Left forelimb (tissue), 1 donor: ENCODE results near the gene RBP3.

Experiments used
- DNase-seq: peaks from one replicate; pipeline ENCODE4 v3.0.0-alpha.2; 2018; ENCODE audit warnings: low spot score

Gene RBP3

DNA sequence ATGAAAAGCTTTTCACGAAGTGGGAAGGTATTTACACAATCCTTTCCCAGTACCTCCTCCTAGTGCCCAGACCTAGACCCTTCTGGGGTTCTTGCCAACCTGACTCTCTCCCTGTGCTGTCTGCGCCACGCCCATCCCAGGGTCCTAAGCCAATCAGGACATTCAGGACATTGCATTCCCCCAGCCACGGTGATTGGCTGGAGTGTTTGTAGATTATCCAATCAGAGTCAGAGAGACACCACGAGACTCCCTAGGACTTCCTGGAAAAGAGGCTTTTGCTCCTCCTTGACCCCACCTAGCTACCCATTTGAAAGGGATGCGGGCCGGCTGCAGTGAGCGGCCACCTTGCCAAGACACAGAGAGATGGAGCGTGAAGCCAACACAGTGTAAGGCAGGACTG lies 29.5 kb upstream of the RBP3 start:
- DNase-seq, result peak; percentile 42

DNA sequence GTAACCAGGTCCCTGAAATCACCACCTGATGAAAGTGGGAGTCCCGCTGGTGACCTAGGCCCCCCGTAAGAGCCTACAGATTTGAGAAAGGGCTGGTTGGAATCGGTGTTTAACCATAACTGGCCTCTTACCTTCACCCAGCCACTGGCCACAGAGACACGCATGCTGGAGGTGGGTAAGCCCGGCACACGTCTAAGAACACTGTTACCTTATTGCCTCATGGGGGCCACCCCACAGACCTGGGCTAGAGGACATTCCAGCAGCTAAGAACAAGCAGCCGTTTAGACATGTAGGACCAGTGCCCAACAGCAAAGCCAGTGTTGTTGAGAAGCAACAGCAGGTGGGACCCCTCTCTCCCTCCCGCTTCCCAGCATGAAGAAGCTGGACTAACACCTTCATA lies 28.4 kb upstream of the RBP3 start:
- peak; percentile 58 for DNase-seq

DNA sequence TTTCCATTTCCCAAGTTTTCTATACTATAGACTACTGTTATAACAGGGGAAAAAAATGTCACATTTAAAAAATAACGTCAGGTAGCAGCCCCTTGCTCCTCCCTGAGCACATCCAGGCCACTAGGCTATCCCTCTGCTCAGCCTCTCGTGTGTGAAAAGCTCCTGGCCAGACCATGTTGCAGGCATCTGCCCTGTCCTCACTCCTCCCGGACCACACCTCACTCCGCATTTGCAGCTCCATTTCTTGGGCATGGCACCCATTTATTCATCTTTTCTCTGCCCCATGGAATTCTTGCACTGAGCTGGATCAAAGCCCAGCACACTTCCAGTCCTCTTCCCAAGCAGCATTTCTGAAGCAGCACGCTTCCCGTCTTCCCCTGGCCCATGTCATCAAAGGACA lies 27.4 kb upstream of the RBP3 start:
- DNase-seq, result no peak

DNA sequence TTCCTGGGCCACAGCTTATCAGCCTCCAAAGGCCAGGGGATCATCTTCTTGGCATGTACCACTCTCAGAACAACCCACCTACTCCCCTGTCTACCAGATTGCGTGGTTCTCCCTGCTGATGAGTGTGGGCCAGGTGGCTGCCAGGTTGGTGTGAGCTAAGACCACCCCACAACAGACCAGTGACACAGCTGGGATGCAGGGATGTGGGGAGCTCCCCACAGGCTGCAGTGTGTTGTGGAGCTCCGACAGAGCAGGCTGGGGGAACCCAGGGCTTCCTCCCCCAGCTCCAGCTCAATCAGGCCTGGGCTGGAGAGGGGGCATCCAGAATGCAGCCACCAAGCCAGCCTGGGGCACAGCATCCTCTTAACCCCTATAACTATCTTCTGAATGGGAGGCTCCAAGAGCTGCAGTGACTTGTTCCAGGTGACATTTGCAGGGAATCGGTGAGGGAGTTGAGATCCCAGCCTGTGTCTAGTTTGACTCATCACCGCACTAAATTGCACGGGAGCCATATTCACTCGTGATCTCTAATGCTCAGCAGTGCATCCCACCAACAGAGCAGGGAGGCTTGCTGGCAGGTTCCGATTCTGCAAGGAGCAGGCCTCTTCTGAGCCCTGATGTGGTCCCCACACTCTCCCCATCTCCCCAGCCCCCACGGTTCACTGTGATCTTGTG lies 26.5 kb upstream of the RBP3 start:
- peak; percentile 42 for DNase-seq

DNA sequence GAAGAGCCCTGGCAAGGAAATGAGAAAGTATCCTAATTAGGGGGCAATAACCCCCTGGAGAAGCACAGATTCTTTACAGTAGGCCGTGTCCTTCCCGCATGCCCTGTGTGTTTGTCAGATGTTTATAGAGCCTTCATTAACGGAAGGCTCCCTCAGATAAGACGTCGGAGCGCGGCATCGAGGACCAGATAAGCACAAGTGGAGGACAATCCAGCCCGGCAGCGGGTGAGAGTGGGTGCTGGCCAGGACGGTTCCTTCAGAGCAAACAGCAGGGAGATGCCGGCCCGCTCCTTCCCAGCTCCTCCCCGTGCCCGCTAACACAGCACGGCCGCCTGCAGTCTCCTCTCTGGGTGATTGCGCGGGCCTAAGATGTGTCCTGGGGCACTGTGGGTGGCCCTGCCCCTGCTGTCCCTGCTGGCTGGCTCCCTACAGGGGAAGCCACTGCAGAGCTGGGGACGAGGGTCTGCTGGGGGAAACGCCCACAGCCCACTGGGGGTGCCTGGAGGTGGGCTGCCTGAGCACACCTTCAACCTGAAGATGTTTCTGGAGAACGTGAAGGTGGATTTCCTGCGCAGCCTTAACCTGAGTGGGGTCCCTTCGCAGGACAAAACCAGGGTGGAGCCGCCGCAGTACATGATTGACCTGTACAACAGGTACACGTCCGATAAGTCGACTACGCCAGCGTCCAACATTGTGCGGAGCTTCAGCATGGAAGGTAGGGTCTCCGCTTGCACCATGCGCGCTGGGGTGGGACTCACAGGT lies 25.7 kb upstream of the RBP3 start, which contains the start of gene GDF2:
TSS of gene GDF2 (plus strand) at position 155 of the 762 bp plus-strand sequence. CDS start at position 370, 215 bp downstream.
- DNase-seq, result peak; percentile 58

DNA sequence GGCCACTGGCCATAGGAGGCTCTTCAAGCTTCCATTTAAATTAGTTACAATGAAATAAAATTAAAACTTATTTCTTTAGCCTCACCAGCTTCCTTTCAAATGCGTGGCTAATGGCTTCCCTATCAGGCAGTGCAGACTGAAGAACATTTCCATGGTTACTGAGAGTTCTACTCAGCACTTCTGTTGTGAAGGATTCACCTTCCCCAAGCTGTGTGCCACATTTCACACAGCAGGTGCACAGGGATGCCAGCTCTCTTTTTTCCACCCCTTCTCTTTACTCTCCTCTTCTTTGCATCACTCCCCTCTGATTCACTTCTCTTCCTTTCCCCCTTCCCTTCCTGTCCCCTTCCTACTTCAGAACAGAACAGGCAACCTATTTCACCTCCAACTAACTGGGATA lies 25.1 kb upstream of the RBP3 start:
- no peak for DNase-seq

DNA sequence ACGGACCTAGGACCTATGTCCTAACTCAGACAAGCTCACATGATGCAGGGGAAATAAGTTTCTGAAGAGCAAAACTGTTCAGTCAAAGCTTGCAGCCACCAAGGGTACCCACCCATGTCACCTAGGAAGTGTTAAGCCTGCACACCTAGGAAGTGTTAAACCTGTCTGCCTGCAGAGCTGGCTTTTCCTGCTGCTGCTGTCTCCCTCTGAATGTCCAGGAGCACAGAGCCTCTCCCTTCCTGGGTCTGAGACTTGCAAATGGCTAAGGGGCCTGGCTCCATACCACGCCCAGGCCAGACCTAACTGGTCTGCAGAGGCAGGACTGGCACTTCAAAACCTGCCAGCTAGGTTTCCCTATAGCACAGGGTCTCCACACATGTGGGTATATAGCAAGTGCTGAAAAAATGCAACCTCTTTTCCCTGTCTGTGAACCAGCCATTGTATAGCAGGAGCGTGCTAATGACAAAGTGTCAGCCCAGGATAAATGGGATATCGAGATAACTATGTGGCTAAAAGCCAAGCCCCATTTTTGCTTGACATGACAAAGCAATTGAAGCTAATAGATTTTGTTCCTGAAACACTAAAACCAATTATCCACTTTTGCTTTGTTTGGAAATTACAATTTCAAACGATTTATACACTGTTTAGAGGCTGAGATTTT lies 24.4 kb upstream of the RBP3 start:
- DNase-seq, result peak; percentile 40

DNA sequence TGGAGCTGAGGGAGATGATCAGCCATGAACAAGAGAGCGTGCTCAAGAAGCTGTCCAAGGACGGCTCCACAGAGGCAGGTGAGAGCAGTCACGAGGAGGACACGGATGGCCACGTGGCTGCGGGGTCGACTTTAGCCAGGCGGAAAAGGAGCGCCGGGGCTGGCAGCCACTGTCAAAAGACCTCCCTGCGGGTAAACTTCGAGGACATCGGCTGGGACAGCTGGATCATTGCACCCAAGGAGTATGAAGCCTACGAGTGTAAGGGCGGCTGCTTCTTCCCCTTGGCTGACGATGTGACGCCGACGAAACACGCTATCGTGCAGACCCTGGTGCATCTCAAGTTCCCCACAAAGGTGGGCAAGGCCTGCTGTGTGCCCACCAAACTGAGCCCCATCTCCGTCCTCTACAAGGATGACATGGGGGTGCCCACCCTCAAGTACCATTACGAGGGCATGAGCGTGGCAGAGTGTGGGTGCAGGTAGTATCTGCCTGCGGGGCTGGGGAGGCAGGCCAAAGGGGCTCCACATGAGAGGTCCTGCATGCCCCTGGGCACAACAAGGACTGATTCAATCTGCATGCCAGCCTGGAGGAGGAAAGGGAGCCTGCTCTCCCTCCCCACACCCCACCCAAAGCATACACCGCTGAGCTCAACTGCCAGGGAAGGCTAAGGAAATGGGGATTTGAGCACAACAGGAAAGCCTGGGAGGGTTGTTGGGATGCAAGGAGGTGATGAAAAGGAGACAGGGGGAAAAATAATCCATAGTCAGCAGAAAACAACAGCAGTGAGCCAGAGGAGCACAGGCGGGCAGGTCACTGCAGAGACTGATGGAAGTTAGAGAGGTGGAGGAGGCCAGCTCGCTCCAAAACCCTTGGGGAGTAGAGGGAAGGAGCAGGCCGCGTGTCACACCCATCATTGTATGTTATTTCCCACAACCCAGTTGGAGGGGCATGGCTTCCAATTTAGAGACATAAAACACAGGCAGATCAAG lies 22.6 kb upstream of the RBP3 start:
- peak; percentile 60 for DNase-seq

DNA sequence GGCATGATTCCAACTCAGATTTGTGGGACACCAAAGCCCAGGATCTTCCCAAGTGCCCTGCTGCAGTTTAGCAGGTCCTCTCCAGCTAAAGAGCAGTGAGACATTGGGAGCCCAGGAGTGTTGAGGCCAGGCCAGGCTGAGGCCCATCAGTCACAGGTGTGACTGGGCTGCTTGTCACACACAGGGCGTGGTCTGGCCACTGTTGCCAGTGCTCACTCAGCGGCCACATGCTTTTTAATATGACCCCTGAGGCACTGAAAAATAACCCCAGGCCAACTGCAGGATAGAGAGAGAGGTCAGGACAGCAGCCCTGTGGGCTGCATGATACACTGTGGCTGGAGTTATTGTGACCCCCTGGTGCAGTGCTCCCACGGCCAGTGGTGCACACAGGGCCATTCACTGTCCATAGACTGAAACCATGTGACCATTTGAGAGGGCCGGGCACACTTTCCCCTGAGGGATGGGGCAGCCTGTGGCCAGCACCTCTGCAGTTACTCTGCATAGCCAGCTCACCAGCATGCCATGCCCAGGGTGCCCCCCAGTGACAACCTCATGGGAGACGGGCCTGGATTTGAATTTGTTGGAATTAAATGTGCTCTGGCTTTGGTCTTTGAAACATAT lies 21.7 kb upstream of the RBP3 start:
- peak; percentile 42 for DNase-seq

DNA sequence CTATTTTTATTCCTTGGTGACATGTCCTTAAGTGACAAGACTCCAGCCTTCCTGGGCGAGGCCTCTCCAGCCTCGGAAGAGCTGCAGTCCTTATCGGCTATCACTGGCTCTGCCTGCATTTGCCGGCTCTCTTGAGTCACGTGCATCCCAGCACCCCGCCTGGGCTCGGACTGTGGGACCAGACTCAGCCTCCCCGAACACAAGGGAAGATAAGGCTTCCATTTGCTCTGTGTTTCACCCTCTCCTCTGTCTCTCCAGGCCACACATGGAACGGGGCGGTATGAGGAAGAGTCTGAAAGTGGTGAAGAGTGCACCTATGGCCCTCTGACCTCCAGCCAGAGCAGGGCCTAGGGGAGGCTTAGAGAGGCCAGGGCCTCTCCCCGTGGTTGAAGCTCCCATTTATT lies 21.2 kb upstream of the RBP3 start:
- DNase-seq, result peak; percentile 41

DNA sequence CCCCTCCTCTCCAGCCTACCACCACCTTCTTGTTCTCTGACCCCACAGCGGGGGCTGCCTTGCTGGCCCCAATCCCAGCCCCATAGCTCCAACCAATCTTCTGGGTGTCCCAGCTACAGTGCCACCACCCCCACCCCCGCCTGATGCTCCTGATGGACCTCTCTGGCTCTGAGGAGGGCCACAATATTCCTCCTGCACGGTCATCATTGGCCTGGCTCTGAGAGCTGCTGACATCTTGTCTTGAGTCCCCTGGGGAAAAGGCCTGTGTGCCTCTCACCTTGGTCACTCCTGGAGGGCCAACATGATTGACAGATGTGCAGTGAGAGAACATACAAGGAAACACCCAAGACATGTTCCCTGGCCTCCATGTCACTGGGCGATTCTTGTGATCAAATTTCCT lies 18.3 kb upstream of the RBP3 start:
- DNase-seq, result peak; percentile 63

DNA sequence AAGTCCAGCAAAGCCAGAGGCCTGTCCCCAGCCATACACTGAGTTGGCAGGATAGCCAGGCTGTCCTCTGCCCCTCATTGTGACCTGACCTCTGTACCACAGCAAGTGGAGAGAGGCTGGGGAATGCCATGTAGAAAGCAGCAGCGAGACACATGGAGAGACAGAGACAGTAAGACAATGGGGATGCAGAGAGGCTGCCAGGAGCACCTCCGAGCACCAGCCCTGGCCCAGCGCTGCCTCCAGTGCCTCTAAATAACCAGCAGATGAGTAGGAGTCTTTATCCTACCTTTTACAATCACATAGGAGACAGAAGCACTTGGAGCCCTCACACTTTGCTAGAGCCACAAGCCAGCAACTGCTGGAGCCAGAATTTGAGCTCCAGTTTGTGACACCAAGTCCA lies 17.8 kb upstream of the RBP3 start:
- DNase-seq, result peak; percentile 55

DNA sequence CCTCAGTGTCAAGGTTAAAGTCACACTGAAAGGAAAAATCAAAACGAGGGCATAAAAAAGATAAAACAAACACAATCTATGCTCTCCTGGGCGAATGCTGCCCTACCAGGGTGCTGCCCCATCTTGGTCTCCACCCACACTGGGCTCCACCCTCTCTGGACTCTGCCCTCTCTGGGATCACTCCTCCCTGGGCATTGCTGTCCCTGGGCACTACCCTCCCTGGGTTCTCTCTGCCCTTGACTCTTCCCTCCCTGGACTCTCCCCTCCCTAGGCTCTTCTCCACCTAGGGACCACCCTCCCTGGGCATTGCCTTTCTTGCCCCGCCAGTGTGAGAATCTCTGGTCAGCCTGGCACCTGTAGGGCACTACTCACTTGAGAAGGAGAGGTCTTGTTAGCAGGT lies 17.4 kb upstream of the RBP3 start:
- DNase-seq, result peak; percentile 59

DNA sequence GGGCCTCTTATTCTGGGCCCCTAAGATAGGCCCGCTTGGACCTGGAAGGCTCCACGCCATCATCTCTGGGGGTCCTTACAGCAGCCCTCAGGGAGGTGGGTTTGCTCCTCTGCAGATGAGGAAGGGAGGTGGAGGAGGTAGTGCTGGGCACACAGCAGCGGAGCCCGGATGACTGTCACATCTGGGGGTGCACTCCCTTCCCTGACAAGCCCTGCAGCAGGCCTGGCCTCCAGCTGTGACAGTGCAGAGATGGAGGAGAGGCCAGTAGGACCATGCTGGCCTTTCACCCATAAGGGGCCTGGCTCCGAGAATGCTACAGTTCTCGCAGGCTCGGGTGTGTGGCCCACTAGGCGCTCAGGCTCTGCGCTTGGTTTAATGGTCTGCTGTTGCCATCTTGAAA lies 16.7 kb upstream of the RBP3 start:
- peak; percentile 45 for DNase-seq

DNA sequence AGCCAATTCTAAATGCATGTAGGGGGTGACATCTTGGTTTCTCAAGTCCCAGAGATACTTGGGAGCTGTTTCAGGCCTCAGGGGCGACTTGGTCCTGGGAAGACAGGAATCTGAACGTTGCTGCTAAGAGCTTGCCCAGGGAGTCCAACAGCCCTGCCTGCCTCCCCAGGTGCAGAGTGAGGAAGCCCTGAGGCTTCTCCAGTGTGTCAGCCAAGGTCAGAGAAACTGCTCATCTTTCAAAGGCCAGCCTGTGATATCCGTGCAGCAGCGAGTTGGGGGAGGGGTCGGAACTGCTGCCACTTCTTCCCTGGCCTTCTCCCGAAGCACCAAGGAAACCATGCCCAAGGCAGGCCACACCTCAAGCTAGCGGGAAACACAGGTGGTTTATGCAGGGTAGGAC lies 16.2 kb upstream of the RBP3 start:
- peak; percentile 23 for DNase-seq

DNA sequence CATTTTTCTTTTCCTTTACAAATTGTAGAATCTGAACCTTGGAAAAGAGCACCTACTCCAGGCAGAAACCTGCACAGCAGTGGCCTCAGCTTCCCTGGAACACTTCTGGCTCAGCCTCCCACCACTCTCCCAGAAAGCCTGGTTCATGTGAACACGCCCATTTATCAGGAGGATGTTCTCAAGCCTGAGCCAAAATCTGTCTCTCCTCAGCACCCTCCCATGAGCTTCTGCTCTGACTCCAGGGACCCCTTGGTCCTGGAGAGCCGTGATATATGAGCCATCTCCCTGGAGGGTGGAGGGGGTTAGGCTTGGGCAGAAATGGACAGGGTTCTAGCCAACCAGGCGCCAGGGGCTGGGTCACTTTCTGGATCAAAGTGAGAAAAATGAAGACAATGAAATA lies 15.8 kb upstream of the RBP3 start:
- DNase-seq, result peak; percentile 15

DNA sequence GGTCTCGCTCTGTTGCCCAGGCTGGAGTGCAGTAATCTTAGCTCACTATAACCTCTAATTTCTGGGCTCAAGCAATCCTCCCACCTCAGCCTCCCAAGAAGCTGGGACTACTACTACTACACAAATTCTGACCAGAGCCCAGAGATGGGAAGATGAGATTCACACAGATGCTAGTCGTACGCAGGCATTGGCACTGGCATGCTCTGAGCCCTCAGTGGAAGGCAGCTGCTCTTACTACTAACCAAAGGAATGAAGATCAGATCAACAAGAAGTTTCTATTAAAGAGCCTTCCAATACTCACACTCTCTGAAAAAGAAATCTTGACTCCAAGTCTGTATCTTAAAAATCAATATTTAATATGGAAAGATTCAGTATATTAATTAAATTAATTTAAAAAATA lies 15.2 kb upstream of the RBP3 start:
- DNase-seq, result no peak

DNA sequence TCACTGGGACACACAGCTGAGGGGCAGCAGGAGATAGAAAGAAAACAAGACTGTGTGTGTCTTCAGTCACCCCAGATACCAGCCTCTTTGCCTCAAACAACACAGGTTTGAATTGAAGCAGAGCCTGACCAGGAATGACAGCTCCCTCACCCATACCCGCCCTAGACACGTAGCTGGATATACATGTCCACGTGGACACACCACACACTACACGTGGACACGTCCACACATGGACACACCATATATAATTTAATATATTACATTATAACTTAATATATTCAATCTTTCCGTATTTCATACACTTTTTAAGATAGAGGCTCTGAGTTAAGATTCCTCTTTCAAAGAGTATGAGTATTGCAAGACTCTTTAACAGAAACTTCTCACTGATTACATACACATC lies 14.6 kb upstream of the RBP3 start:
- no peak for DNase-seq

DNA sequence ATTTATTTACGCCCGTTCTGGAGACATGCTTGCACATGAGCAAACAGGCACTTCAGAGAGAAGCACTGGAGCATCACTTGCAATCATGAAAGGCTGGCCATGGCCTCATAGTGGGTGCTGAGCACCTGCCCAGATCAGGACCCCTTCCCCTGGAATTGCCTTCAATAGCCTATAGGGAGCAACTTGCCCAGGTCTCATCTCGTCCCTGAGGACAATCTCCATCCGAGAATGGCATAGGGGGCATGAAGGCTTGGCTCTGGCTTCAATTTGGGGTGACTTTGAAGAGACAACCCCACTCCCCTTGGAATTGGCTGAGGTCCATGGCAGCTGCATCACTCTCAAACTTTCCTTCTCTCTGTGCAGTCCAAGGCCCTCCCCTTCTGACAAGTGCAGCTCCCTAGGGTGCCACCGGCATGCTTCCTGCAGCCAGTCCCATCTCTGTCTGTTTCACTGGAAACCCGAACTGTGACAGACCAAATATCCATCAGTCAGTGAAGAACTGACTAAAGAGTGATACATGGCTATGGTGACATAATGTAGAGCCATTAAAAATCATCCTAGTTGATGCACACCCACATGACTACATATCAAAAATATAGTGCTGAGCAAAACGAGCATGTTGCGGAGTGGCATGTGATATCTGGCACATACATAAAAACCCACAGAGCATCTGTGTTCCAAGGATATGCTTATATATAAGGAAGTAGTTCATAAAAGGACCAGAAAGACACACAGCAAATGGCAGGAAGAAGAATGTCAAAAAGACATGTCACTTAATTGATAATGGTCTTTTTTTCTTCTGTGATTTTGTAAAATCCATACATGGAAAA lies 13.5 kb upstream of the RBP3 start:
- peak; percentile 58 for DNase-seq

DNA sequence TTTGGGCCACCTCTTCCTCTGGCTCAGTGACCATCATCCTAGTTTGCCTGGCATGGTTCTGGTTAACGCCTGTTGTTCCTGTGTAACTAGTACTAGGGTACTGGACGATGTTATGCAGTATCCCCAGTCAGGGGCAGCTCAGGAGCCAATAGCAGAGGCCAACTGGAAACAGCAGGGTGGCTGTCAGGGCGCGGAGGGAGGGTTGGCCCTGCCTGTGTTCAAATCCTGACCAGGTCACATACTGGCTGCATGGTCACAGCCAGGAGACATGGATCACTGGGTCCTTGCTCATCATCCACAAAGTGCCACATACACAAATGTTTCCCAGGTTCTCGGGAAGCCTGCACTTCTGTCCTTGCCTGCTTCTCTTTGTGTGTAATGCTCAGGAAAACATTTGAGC lies 12.3 kb upstream of the RBP3 start:
- peak; percentile 41 for DNase-seq
